Loucy (cell line): Measurements from ENCODE around the gene MARCHF5.

Experiments
- H2AFZ ChIP-seq: fragments of 200-600 bp; sonication (generic); 2 replicates; pipeline ENCODE4 v1.6.0; 2016; ENCODE audit warnings: antibody characterized with exemption, mild to moderate bottlenecking, low read length, moderate library complexity
- H3F3A ChIP-seq: fragments of 200-600 bp; 2 replicates; pipeline ENCODE4 v1.6.0; 2016; ENCODE audit warnings: antibody characterized with exemption, low read depth, mild to moderate bottlenecking
- H3K27me3 ChIP-seq: fragments of 200-600 bp; sonication (generic); 2 replicates; pipeline ENCODE4 v1.6.1; 2014; ENCODE audit warnings: low read length, mild to moderate bottlenecking; ENCODE audit not compliant: insufficient read depth, poor library complexity, severe bottlenecking
- H3K36me3 ChIP-seq: fragments of 200-600 bp; sonication (generic); 2 replicates; pipeline ENCODE4 v1.6.1; 2016; ENCODE audit warnings: low read length; ENCODE audit not compliant: insufficient read depth
- H3K4me1 ChIP-seq: fragments of 200-600 bp; sonication (generic); 2 replicates; pipeline ENCODE4 v1.5.1; 2014; ENCODE audit warnings: low read length, mild to moderate bottlenecking; ENCODE audit not compliant: insufficient read depth, poor library complexity, severe bottlenecking
- H3K4me2 ChIP-seq: fragments of 200-600 bp; sonication (generic); 2 replicates; pipeline ENCODE4 v1.6.0; 2014; ENCODE audit warnings: antibody characterized with exemption, low read length, low read depth, mild to moderate bottlenecking; ENCODE audit not compliant: poor library complexity, severe bottlenecking
- H3K4me3 ChIP-seq: fragments of 200-600 bp; sonication (generic); 2 replicates; pipeline ENCODE4 v1.5.1; 2014; ENCODE audit warnings: low read length, mild to moderate bottlenecking, mixed read lengths; ENCODE audit not compliant: poor library complexity, severe bottlenecking
- H3K79me2 ChIP-seq: fragments of 200-600 bp; sonication (generic); 2 replicates; pipeline ENCODE4 v1.6.1; 2014; ENCODE audit warnings: low read length; ENCODE audit not compliant: insufficient read depth
- H3K9ac ChIP-seq: fragments of 200-600 bp; sonication (generic); 2 replicates; pipeline ENCODE4 v1.6.0; 2014; ENCODE audit warnings: mild to moderate bottlenecking, low read depth, low read length, moderate library complexity; ENCODE audit not compliant: poor library complexity, severe bottlenecking
- H3K9me2 ChIP-seq: fragments of 200-600 bp; sonication (generic); replicated peaks from 2 replicates; pipeline ENCODE4 v1.6.1; 2016; ENCODE audit warnings: low read depth, low read length, mixed read lengths
- H3K9me3 ChIP-seq: fragments of 200-600 bp; sonication (generic); 2 replicates; pipeline ENCODE4 v1.6.1; 2014; ENCODE audit warnings: mild to moderate bottlenecking, antibody characterized with exemption, low read length, low read depth; ENCODE audit not compliant: insufficient read depth
- H4K20me1 ChIP-seq: fragments of 200-600 bp; sonication (generic); 2 replicates; pipeline ENCODE4 v1.6.0; 2014; ENCODE audit warnings: antibody characterized with exemption, low read length, mild to moderate bottlenecking; ENCODE audit not compliant: insufficient read depth, poor library complexity, severe bottlenecking
- EZH2phosphoT487 ChIP-seq: fragments of 200-600 bp; IDR thresholded peaks from 2 replicates; pipeline ENCODE4 v1.6.1; 2018; ENCODE audit warnings: antibody characterized with exemption, mild to moderate bottlenecking, moderate library complexity, borderline replicate concordance
- TF ChIP-seq, protein P1 (sequence below): fragments of 200-600 bp; sonication (generic); conservative IDR thresholded peaks from 2 replicates; pipeline ENCODE4 v1.5.1; 2014; ENCODE audit warnings: mild to moderate bottlenecking, antibody characterized with exemption, low read length

MARCHF5 gene

DNA sequence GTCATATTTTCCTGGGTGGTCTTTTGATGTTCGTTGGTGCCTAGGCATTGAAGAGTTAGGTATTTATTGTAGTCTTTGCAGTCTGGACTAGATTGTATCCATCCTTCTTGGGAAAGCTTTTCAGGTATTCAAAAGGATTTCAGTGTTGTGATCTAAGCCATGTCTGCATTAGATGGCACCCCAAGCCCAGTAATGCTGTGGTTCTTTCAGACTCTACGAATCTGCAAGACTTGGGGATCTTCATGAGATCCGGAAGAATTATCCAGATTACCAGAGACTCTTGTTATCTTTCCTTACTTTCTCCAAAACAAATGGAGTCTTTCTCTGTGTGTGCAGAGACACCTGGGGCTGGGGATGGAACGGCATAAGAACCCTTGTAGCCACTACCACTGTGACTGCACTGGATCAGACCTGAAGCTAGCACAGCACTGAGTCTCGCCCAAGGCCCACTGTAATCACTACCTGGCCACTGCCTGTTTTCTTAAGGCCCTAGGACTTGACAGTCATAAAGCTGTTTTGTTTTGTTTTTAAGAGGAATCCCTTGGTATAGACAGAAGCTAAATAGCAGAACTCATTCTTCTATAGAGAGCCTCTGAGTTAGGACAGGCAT is 75.5 kb downstream of the MARCHF5 start:
- no peaks in the 10 kb centered on the region for H3K36me3 ChIP-seq
- H3K9me3 ChIP-seq: no peaks in the 10 kb centered on the region
- H3K4me2 ChIP-seq: no peak overlapping the region
- no peaks in the 10 kb centered on the region for H4K20me1 ChIP-seq
- H3F3A ChIP-seq: no peaks in the 10 kb centered on the region
- H3K27me3 ChIP-seq: no peaks in the 10 kb centered on the region
- H3K79me2 ChIP-seq: no peaks in the 10 kb centered on the region
- no peaks in the 10 kb centered on the region for H3K9me2 ChIP-seq
- H3K4me1 ChIP-seq: no peaks in the 10 kb centered on the region
- H3K4me3 ChIP-seq: no peak overlapping the region
- no peak for TF ChIP-seq EZH2phosphoT487
- TF ChIP-seq, protein P1, sequence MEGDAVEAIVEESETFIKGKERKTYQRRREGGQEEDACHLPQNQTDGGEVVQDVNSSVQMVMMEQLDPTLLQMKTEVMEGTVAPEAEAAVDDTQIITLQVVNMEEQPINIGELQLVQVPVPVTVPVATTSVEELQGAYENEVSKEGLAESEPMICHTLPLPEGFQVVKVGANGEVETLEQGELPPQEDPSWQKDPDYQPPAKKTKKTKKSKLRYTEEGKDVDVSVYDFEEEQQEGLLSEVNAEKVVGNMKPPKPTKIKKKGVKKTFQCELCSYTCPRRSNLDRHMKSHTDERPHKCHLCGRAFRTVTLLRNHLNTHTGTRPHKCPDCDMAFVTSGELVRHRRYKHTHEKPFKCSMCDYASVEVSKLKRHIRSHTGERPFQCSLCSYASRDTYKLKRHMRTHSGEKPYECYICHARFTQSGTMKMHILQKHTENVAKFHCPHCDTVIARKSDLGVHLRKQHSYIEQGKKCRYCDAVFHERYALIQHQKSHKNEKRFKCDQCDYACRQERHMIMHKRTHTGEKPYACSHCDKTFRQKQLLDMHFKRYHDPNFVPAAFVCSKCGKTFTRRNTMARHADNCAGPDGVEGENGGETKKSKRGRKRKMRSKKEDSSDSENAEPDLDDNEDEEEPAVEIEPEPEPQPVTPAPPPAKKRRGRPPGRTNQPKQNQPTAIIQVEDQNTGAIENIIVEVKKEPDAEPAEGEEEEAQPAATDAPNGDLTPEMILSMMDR: no peak
- no peak overlapping the region for H2AFZ ChIP-seq
- H3K9ac ChIP-seq: no peak overlapping the region

DNA sequence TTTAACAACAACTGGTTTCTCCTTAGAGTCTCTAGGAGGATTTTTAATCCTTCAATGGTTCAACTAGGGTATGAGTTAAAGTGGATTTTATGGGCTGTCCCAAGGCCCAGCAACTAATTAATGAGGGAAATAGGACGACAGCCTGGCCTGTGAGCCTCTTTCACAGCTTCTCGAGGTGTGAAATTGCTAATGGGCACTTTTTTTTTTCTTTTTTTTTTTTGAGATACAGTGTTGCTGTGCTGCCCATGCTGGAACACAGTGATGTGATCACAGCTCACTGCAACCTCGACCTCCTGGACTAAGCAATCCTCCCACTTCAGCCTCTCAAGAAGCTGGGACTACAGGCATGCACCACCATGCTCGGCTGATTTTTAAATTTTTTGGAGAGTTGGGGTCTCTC is 87.0 kb downstream of the MARCHF5 start:
- no peaks in the 10 kb centered on the region for H3K79me2 ChIP-seq
- TF ChIP-seq EZH2phosphoT487: no peak
- TF ChIP-seq, protein P1: no peak
- H3K9me2 ChIP-seq: no peaks in the 10 kb centered on the region
- H3K4me3 ChIP-seq: no peak overlapping the region
- H3K4me2 ChIP-seq: no peak overlapping the region
- H3K9ac ChIP-seq: no peak overlapping the region
- no peaks in the 10 kb centered on the region for H4K20me1 ChIP-seq
- H3K9me3 ChIP-seq: no peaks in the 10 kb centered on the region
- H3K36me3 ChIP-seq: no peaks in the 10 kb centered on the region
- H3F3A ChIP-seq: no peaks in the 10 kb centered on the region
- no peak overlapping the region for H2AFZ ChIP-seq
- H3K4me1 ChIP-seq: no peaks in the 10 kb centered on the region
- no peaks in the 10 kb centered on the region for H3K27me3 ChIP-seq

DNA sequence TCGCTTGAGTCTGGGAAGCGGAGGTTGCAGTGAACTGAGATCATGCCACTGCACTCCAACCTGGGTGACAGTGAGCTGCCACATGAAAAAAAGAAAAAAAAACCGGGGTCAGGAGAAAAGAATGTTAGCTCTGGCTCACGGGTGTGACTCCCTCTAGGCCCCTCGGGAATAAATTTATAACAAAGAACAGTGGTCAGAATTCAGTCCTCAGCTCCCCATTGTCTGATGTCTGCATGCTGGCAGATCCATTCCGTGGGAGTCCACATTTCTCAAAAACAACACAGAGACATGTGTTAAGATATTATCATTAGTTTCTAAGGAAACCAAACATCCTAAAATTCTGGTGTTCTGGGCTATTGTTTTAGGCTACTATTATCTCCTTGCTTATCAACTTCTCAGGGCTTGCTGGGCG is 90.6 kb downstream of the MARCHF5 start:
- H4K20me1 ChIP-seq: no peaks in the 10 kb centered on the region
- no peaks in the 10 kb centered on the region for H3K9me2 ChIP-seq
- H3F3A ChIP-seq: no peaks in the 10 kb centered on the region
- H3K27me3 ChIP-seq: no peaks in the 10 kb centered on the region
- H3K4me1 ChIP-seq: no peaks in the 10 kb centered on the region
- no peak overlapping the region for H3K4me2 ChIP-seq
- H3K9me3 ChIP-seq: no peaks in the 10 kb centered on the region
- no peaks in the 10 kb centered on the region for H3K36me3 ChIP-seq
- TF ChIP-seq, protein P1: no peak
- no peak overlapping the region for H2AFZ ChIP-seq
- H3K79me2 ChIP-seq: no peaks in the 10 kb centered on the region
- no peak overlapping the region for H3K9ac ChIP-seq
- H3K4me3 ChIP-seq: no peak overlapping the region
